H1 (cell line): ENCODE data around the gene MPP4.

Experiments
- CBX5 ChIP-seq: fragments of 300-800, 300-1000 bp; sonication (generic); IDR thresholded peaks from 2 replicates; pipeline ENCODE4 v1.7.1; 2016; ENCODE audit warnings: antibody characterized with exemption, low read length, low read depth
- CHD2 ChIP-seq: IDR thresholded peaks from 2 replicates; pipeline ENCODE4 v1.6.1; 2012; ENCODE audit warnings: low read length, improper control_type of control experiment
- E2F6 ChIP-seq: IDR thresholded peaks from 2 replicates; pipeline ENCODE4 v1.6.1; 2012; ENCODE audit warnings: inconsistent platforms
- EP300 ChIP-seq, 2 experiments: IDR thresholded peaks; 1 replicate in 1 of 2; 2 replicates in 1 of 2; pipeline ENCODE4 v1.6.1; 2011 to 2012; ENCODE audit warnings: low read depth in 2 of 2, low read length in 2 of 2, mild to moderate bottlenecking in 2 of 2, borderline replicate concordance in 1 of 2, inconsistent platforms in 1 of 2, moderate library complexity in 1 of 2
- EZH2 ChIP-seq: fragments of 200-600 bp; sonication (generic); IDR thresholded peaks from 2 replicates; pipeline ENCODE4 v1.7.1; 2012; ENCODE audit warnings: low read depth, mild to moderate bottlenecking, moderate library complexity, low read length, inconsistent platforms; ENCODE audit not compliant: severe bottlenecking
- HDAC2 ChIP-seq, 2 experiments: fragments of 300-600 bp in 1 of 2; sonication (generic) in 1 of 2; IDR thresholded peaks; 2 replicates each; pipeline ENCODE4 v1.6.1; 2011 to 2012; ENCODE audit warnings: low read depth in 2 of 2, low read length in 2 of 2, mild to moderate bottlenecking in 2 of 2, moderate library complexity in 2 of 2, borderline replicate concordance in 1 of 2, inconsistent platforms in 1 of 2
- POLR2AphosphoS5 ChIP-seq: IDR thresholded peaks from 2 replicates; pipeline ENCODE4 v1.6.1; 2011; ENCODE audit warnings: low read depth, low read length
- POU5F1 ChIP-seq: IDR thresholded peaks from 2 replicates; pipeline ENCODE4 v1.6.1; 2011; ENCODE audit warnings: low read depth, mild to moderate bottlenecking, low read length, moderate library complexity
- SRF ChIP-seq: IDR thresholded peaks from 2 replicates; pipeline ENCODE4 v1.6.1; 2011; ENCODE audit warnings: mild to moderate bottlenecking, low read depth, low read length, moderate library complexity
- TAF1 ChIP-seq: IDR thresholded peaks from 2 replicates; pipeline ENCODE4 v1.6.1; 2011; ENCODE audit warnings: mild to moderate bottlenecking, low read depth, low read length
- TF ChIP-seq, protein P1 (sequence below), 3 experiments: IDR thresholded peaks; 1 replicate in 2 of 3; 2 replicates in 1 of 3; pipeline versions ENCODE4 v1.5.1 to v1.6.1; 2011; ENCODE audit warnings: low read length in 3 of 3, mild to moderate bottlenecking in 3 of 3, inconsistent platforms in 2 of 3, low read depth in 1 of 3, moderate library complexity in 1 of 3; ENCODE audit not compliant: insufficient read depth in 1 of 3; ENCODE audit errors: control extremely low read depth in 1 of 3

DNA sequence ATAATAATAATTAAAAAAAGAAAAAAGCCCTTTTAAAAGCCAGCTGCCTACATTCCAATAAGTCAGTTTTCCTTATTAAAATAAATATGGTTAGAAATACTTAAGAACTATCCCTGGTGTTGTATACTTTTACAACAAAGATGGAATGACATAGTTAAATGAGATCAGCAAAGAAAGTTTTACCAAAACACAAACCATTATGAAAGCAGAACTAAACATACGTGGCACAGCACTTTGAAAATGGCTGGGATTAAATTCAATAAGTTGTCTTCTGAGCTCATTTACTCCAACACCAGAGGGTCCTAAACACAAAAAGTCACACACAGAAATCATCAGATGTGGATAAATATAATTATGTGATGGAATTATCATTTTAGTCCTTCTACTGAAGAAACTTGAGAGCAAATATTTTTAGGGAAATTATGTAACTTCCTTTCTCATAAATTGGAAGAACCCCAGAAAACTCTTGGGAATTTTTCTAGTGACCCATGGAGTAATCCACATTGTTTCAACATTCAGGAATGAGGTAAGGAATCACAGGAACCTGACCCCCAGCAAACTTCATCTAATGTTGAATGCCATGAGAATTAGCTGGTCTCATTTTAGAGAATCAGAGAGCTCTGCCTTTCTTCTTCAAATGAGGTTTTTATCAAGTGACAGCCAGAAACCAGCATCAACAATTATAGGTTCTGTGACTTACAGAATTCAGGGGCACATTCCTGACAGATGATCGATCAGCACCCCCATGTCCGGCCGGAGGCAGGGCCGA, 43.6 kb downstream of the MPP4 start:
- TF ChIP-seq, protein P1, sequence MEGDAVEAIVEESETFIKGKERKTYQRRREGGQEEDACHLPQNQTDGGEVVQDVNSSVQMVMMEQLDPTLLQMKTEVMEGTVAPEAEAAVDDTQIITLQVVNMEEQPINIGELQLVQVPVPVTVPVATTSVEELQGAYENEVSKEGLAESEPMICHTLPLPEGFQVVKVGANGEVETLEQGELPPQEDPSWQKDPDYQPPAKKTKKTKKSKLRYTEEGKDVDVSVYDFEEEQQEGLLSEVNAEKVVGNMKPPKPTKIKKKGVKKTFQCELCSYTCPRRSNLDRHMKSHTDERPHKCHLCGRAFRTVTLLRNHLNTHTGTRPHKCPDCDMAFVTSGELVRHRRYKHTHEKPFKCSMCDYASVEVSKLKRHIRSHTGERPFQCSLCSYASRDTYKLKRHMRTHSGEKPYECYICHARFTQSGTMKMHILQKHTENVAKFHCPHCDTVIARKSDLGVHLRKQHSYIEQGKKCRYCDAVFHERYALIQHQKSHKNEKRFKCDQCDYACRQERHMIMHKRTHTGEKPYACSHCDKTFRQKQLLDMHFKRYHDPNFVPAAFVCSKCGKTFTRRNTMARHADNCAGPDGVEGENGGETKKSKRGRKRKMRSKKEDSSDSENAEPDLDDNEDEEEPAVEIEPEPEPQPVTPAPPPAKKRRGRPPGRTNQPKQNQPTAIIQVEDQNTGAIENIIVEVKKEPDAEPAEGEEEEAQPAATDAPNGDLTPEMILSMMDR (IDR thresholded peaks at IDR 0.05; ENCODE audit: control extremely low read depth in 1 of 3, insufficient read depth in 1 of 3, low read depth in 1 of 3, low read length in 3 of 3): no peak
- TF ChIP-seq HDAC2 (IDR thresholded peaks at IDR 0.05; ENCODE audit: borderline replicate concordance in 1 of 2, low read depth in 2 of 2, low read length in 2 of 2) (no peak), SRF (no peak), E2F6 (no peak), CBX5 (no peak), TAF1 (no peak), EP300 (IDR thresholded peaks at IDR 0.05; ENCODE audit: borderline replicate concordance in 1 of 2, low read depth in 2 of 2, low read length in 2 of 2) (no peak), CHD2 (no peak), POLR2AphosphoS5 (no peak), POU5F1 (no peak), EZH2 (no peak)
